GM19397 (cell line): Measurements from ENCODE around the gene KRTDAP.
"Not testable (repeated sequence)": the region's sequence is repeated elsewhere in the genome, so short reads cannot be mapped to it uniquely, and the experiment has no call there.

ENCODE experiments used
- ATAC-seq: cut with Tn5 transposase; IDR thresholded peaks from one replicate; pipeline ENCODE4 v1.9.1; 2021; ENCODE audit warnings: mild to moderate bottlenecking, moderate library complexity; ENCODE audit not compliant: unreplicated experiment

The KRTDAP gene

GRCh38 chr19:35486268-35486708 is 4.0 kb downstream of the KRTDAP start:
- ATAC-seq, result no peak

GRCh38 chr19:35484252-35485036 is 5.8 kb downstream of the KRTDAP start:
- ATAC-seq, result peak; percentile 75

GRCh38 chr19:35483089-35483488 is 7.2 kb downstream of the KRTDAP start:
- no peak for ATAC-seq

GRCh38 chr19:35478794-35479677 is 11.2 kb downstream of the KRTDAP start:
- no peak for ATAC-seq

GRCh38 chr19:35476149-35476548 is 14.1 kb downstream of the KRTDAP start:
- no peak for ATAC-seq

GRCh38 chr19:35474594-35474993 is 15.7 kb downstream of the KRTDAP start:
- ATAC-seq, result not testable (repeated sequence)

- ATAC-seq, result no peak
Measured at GRCh38 chr19:35474104-35474503, 16.2 kb downstream of the KRTDAP start.

- no peak for ATAC-seq
Measured at GRCh38 chr19:35471946-35472345, 18.3 kb downstream of the KRTDAP start.

- not testable (repeated sequence) for ATAC-seq
Measured at GRCh38 chr19:35471075-35471474, 19.2 kb downstream of the KRTDAP start.

- ATAC-seq, result no peak
Measured at GRCh38 chr19:35470128-35470527, 20.1 kb downstream of the KRTDAP start.

- peak; percentile 81 for ATAC-seq
Measured at GRCh38 chr19:35468637-35469036, 21.6 kb downstream of the KRTDAP start.

GRCh38 chr19:35466259-35466658 is 24.0 kb downstream of the KRTDAP start:
- no peak for ATAC-seq

- not testable (repeated sequence) for ATAC-seq
Measured at GRCh38 chr19:35462956-35463355, 27.3 kb downstream of the KRTDAP start.

GRCh38 chr19:35462476-35462953 is 27.7 kb downstream of the KRTDAP start:
- no peak for ATAC-seq

GRCh38 chr19:35461788-35462187 is 28.5 kb downstream of the KRTDAP start:
- ATAC-seq, result not testable (repeated sequence)

- ATAC-seq, result no peak
Measured at GRCh38 chr19:35461060-35461459, 29.2 kb downstream of the KRTDAP start.

GRCh38 chr19:35460608-35461007 is 29.7 kb downstream of the KRTDAP start:
- ATAC-seq, result no peak

- ATAC-seq, result no peak
Measured at GRCh38 chr19:35459414-35460082, 30.7 kb downstream of the KRTDAP start.

GRCh38 chr19:35458731-35459391 is 31.4 kb downstream of the KRTDAP start:
- peak; percentile 56 for ATAC-seq

- no peak for ATAC-seq
Measured at GRCh38 chr19:35458192-35458591, 32.1 kb downstream of the KRTDAP start.

- no peak for ATAC-seq
Measured at GRCh38 chr19:35457173-35457572, 33.1 kb downstream of the KRTDAP start.
